Fibroblast of skin of left quadriceps (primary cell): ENCODE data around the gene SUPT3H.
"Not testable (repeated sequence)": the region's sequence is repeated elsewhere in the genome, so short reads cannot be mapped to it uniquely, and the experiment has no call there.

Source experiments
- DNase-seq, 2 experiments: peaks; one replicate each; pipeline ENCODE4 v3.0.0-alpha.2; 2013; ENCODE audit warnings: low read depth in 2 of 2

Gene SUPT3H

GRCh38 chr6:45184040-45184439, 193.7 kb downstream of the SUPT3H start:
- no peak for DNase-seq

GRCh38 chr6:45176373-45176772, 201.4 kb downstream of the SUPT3H start:
- not testable (repeated sequence) for DNase-seq

- no peak for DNase-seq
These were observed 202.5 kb downstream of the SUPT3H start for GRCh38 chr6:45175272-45175671.

GRCh38 chr6:45174045-45174444, 203.7 kb downstream of the SUPT3H start:
- no peak for DNase-seq

- DNase-seq, result no peak
These were observed 206.4 kb downstream of the SUPT3H start for GRCh38 chr6:45171380-45171779.

GRCh38 chr6:45170309-45170708, 207.4 kb downstream of the SUPT3H start:
- DNase-seq, result no peak

GRCh38 chr6:45169815-45170214, 207.9 kb downstream of the SUPT3H start:
- DNase-seq, result no peak

- no peak for DNase-seq
These were observed 213.6 kb downstream of the SUPT3H start for GRCh38 chr6:45163952-45164766.

GRCh38 chr6:45160305-45160704, 217.4 kb downstream of the SUPT3H start:
- no peak for DNase-seq

GRCh38 chr6:45156075-45156474, 221.7 kb downstream of the SUPT3H start:
- DNase-seq, result no peak

- DNase-seq, result no peak
These were observed 222.3 kb downstream of the SUPT3H start for GRCh38 chr6:45155341-45155894.

- DNase-seq, result no peak
These were observed 223.1 kb downstream of the SUPT3H start for GRCh38 chr6:45154679-45155078.

GRCh38 chr6:45148711-45149341, 228.9 kb downstream of the SUPT3H start:
- peak; percentile 44 to 50 for DNase-seq

- DNase-seq, result peak in 1 of 2 experiments; percentile 2
These were observed 229.5 kb downstream of the SUPT3H start for GRCh38 chr6:45148278-45148677.

GRCh38 chr6:45145658-45146057, 232.1 kb downstream of the SUPT3H start:
- DNase-seq, result not testable (repeated sequence)

GRCh38 chr6:45138765-45139164, 239.0 kb downstream of the SUPT3H start:
- DNase-seq, result no peak

- DNase-seq, result no peak
These were observed 241.2 kb downstream of the SUPT3H start for GRCh38 chr6:45136495-45136894.

GRCh38 chr6:45132658-45133294, 245.0 kb downstream of the SUPT3H start:
- DNase-seq, result no peak

GRCh38 chr6:45132059-45132458, 245.7 kb downstream of the SUPT3H start:
- DNase-seq, result peak; percentile 38 to 42

- DNase-seq, result no peak
These were observed 248.7 kb downstream of the SUPT3H start for GRCh38 chr6:45129051-45129450.

- no peak for DNase-seq
These were observed 250.5 kb downstream of the SUPT3H start for GRCh38 chr6:45127185-45127584.

GRCh38 chr6:45126033-45126432, 251.7 kb downstream of the SUPT3H start:
- no peak for DNase-seq
